NB4 (cell line): ENCODE data around the gene C9orf78.
A peak's percentile ranks its signal among the peaks of the same experiment; 100 is the strongest.

ENCODE experiments used
- CTCF ChIP-seq: IDR thresholded peaks from one replicate; pipeline ENCODE4 v1.5.1; 2012; ENCODE audit warnings: low read depth, low read length
- MAX ChIP-seq: IDR thresholded peaks from 2 replicates; pipeline ENCODE4 v1.6.1; 2011; ENCODE audit warnings: low read depth, low read length
- MYC ChIP-seq: IDR thresholded peaks from 2 replicates; pipeline ENCODE4 v1.6.1; 2011; ENCODE audit warnings: low read depth, low read length

GRCh38 chr9:129863059-129863690, 28.1 kb upstream of the C9orf78 start:
- TF ChIP-seq MAX, result peak; percentile 61
- TF ChIP-seq CTCF, result no peak
- peak; percentile 51; the same call in 1 of the 2 replicates for TF ChIP-seq MYC
